ENCODE measurements around the gene MAN1A1.

The MAN1A1 gene

GRCh38 chr6:119274197-119274595 is 75.4 kb downstream of the MAN1A1 start:
- H3K79me2 ChIP-seq (ENCODE audit: insufficient read depth, low read depth): no peaks in the 10 kb centered on the region
- no peak overlapping the region for H2AFZ ChIP-seq (ENCODE audit: low read depth)
- no peak for TF ChIP-seq CTCF (conservative IDR thresholded peaks at IDR 0.05; ENCODE audit: low read depth, low read length)
- no peaks in the 10 kb centered on the region for H4K20me1 ChIP-seq (ENCODE audit: insufficient read depth)
- H3K9ac ChIP-seq: no peak overlapping the region
- no peak overlapping the region for H3K4me2 ChIP-seq
- H3K27ac ChIP-seq: no peak overlapping the region
- H3K4me3 ChIP-seq (IDR thresholded peaks at IDR 0.05; ENCODE audit: insufficient read depth, low read depth, low read length): no peak overlapping the region
- H3K36me3 ChIP-seq (ENCODE audit: insufficient read depth): no peaks in the 10 kb centered on the region
- no peaks in the 10 kb centered on the region for H3K4me1 ChIP-seq (ENCODE audit: low read depth, poor library complexity, severe bottlenecking)
- H3K27me3 ChIP-seq (ENCODE audit: insufficient read depth, low read depth): no peaks in the 10 kb centered on the region

GRCh38 chr6:119273272-119274196 is 76.0 kb downstream of the MAN1A1 start:
- Histone ChIP-seq H2AFZ (ENCODE audit: low read depth) (no peak overlapping the region), H3K27me3 (ENCODE audit: insufficient read depth, low read depth) (no peaks in the 10 kb centered on the region), H3K4me2 (no peak overlapping the region), H3K4me3 (IDR thresholded peaks at IDR 0.05; ENCODE audit: insufficient read depth, low read depth, low read length) (no peak overlapping the region), H3K79me2 (ENCODE audit: insufficient read depth, low read depth) (no peaks in the 10 kb centered on the region), H3K4me1 (ENCODE audit: low read depth, poor library complexity, severe bottlenecking) (no peaks in the 10 kb centered on the region), H3K27ac (no peak overlapping the region), H4K20me1 (ENCODE audit: insufficient read depth) (no peaks in the 10 kb centered on the region), H3K9ac (no peak overlapping the region), H3K36me3 (ENCODE audit: insufficient read depth) (no peaks in the 10 kb centered on the region)
- no peak for TF ChIP-seq CTCF (conservative IDR thresholded peaks at IDR 0.05; ENCODE audit: low read depth, low read length)

GRCh38 chr6:119270545-119270944 is 79.0 kb downstream of the MAN1A1 start:
- Histone ChIP-seq H2AFZ (ENCODE audit: low read depth) (no peak overlapping the region), H3K4me1 (ENCODE audit: low read depth, poor library complexity, severe bottlenecking) (no peaks in the 10 kb centered on the region), H3K27ac (no peak overlapping the region), H3K4me3 (IDR thresholded peaks at IDR 0.05; ENCODE audit: insufficient read depth, low read depth, low read length) (no peak overlapping the region), H3K4me2 (no peak overlapping the region), H3K36me3 (ENCODE audit: insufficient read depth) (no peaks in the 10 kb centered on the region), H3K79me2 (ENCODE audit: insufficient read depth, low read depth) (no peaks in the 10 kb centered on the region), H4K20me1 (ENCODE audit: insufficient read depth) (no peaks in the 10 kb centered on the region), H3K9ac (no peak overlapping the region), H3K27me3 (ENCODE audit: insufficient read depth, low read depth) (no peaks in the 10 kb centered on the region)
- TF ChIP-seq CTCF (conservative IDR thresholded peaks at IDR 0.05; ENCODE audit: low read depth, low read length): no peak

GRCh38 chr6:119269266-119270103 is 80.1 kb downstream of the MAN1A1 start:
- H3K27ac ChIP-seq: no peak overlapping the region
- H3K9ac ChIP-seq: no peak overlapping the region
- H3K27me3 ChIP-seq (ENCODE audit: insufficient read depth, low read depth): no peaks in the 10 kb centered on the region
- no peak for TF ChIP-seq CTCF (conservative IDR thresholded peaks at IDR 0.05; ENCODE audit: low read depth, low read length)
- H2AFZ ChIP-seq (ENCODE audit: low read depth): no peak overlapping the region
- no peaks in the 10 kb centered on the region for H3K4me1 ChIP-seq (ENCODE audit: low read depth, poor library complexity, severe bottlenecking)
- no peaks in the 10 kb centered on the region for H3K36me3 ChIP-seq (ENCODE audit: insufficient read depth)
- H4K20me1 ChIP-seq (ENCODE audit: insufficient read depth): no peaks in the 10 kb centered on the region
- H3K4me3 ChIP-seq (IDR thresholded peaks at IDR 0.05; ENCODE audit: insufficient read depth, low read depth, low read length): no peak overlapping the region
- no peaks in the 10 kb centered on the region for H3K79me2 ChIP-seq (ENCODE audit: insufficient read depth, low read depth)
- H3K4me2 ChIP-seq: no peak overlapping the region
